ENCODE data around the gene MNAT1. TPM values are rescaled to one million over a fixed set of nuclear protein-coding genes. Genes with fewer than 3 reads are reported as not detected.
"Not testable (repeated sequence)": the region's sequence is repeated elsewhere in the genome, so short reads cannot be mapped to it uniquely, and the experiment has no call there.

MNAT1 gene
- total RNA-seq, 1 donor from 2014 or later, result 37.6 TPM

DNA sequence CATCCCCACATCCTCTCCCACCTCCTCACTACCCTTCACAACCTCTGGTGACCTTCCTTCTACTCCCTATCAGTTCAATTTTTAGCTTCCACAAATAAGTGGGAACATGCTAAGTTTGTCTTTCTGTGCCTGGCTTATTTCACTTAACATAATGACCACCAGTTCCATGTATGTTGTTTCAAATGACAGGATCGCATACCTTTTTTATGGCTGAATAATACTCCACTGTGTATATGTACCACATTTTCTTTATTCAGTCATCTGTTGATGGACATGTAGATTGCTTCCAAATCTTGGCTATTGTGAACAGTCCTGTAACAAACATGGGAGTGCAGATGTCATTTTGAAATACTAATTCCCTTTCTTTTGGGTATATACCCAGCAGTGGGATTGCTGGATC lies 147.7 kb downstream of the MNAT1 start:
- DNase-seq (ENCODE audit: low spot score), result no peak

DNA sequence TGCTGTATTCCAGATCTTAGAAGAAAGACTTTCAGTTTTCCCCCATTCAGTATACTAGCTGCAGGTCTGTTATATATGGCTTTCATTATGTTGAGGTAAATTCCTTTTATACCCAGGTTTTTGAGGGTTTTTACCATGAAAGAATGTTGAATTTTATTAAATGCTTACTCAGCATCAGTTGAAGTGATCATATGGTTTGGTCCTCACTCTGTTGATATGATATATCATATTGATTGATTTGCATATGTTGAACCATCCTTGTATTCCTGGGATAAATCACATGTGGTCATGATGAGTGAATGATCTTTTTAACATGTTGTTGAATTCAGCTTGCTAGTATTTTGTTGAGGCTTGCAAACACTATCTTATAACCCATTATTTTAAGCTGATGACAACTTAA lies 149.6 kb downstream of the MNAT1 start:
- DNase-seq (ENCODE audit: low spot score), result no peak

DNA sequence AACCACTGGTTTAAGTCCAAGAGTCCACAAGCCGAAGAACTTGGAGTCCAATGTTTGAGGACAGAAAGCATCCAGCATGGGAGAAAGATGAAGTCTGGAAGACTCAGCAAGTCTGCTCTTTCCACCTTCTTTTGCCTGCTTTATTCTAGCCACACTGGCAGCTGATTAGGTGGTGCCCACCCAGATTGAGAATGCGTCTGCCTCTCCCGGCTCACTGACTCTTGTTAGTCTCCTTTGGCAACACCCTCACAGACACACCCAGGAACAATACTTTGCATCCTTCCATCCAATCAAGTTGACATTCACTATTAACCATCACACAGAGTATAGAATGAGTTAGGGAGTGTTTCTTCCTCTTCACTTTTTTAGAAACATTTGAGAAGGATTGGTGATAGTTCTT lies 156.1 kb downstream of the MNAT1 start:
- not testable (repeated sequence) for DNase-seq (ENCODE audit: low spot score)

DNA sequence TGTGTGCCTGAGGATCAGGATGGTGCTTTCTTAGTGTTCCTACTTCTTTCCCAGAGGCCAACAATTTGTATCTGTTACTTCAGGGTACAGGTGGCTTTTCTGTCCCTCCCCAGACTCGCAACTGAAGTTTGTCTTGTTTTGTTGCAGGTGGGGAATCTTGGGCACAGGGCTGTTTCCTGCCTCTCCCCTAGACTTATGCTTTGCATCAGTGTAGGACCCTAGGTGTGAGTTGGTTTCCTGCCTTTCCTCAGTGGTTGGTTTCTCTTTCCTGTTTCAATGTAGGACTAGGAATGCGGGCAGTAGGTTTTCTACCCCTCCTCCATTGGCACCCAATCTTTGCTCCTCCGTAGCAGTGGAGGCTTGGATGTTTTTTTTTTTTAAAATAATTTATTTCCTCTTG lies 159.3 kb downstream of the MNAT1 start:
- DNase-seq (ENCODE audit: low spot score), result no peak

DNA sequence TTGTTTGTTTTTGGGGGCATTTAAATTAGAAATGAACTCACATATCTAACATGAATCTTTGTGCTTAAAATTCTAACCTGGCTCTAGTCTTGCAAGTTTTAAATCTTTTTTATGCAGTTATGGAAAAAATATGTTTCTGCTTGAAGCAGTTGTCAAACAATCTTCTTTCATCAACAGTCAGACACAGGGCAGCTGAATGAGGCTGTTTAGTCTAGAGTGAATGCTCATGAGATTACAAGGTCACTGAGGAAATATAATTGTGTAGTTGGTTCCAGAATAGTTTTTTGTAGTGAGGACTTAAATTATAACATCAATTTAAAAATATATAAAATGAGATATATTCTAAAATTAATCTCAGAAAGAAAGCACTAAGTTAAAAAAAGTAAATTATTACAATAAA lies 169.8 kb downstream of the MNAT1 start:
- DNase-seq (ENCODE audit: low spot score), result no peak

DNA sequence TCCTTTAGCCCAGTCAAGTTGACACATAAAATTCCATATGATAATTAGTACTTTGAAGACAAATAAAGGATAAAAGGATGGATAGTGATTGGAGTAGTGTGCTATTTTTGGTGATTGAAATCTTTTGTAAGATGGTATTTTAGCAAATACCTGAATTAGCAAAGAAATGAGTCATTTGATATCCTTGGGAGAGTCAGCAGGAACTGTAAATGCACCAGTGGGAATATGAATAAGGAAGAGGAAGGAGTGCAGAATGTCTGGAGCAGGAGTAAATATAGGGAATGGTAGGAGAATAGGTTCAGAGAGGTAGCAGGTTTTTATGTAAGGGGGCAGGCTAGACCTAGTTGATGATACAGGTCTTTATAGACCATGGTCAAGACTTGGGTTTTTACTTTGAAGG lies 171.4 kb downstream of the MNAT1 start:
- no peak for DNase-seq (ENCODE audit: low spot score)

DNA sequence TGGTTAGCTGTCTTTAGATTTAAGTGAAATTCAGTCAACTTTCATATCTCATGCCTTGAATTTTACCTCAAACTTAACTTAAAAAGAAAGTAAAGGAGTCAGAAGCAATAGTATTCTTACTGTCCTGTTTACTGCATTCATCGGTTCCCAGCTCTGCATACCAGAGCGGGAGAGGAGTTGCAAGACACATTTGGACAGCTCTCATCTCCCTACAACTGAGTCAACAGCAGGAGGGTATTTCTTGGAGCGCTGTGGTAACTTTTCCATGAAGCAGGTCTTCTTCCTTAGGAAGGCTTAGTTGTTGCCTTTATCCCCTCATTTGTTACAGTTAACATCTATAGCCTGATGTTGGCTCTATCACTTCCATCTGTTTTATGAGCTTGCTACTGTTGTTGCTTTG lies 181.2 kb downstream of the MNAT1 start:
- no peak for DNase-seq (ENCODE audit: low spot score)

DNA sequence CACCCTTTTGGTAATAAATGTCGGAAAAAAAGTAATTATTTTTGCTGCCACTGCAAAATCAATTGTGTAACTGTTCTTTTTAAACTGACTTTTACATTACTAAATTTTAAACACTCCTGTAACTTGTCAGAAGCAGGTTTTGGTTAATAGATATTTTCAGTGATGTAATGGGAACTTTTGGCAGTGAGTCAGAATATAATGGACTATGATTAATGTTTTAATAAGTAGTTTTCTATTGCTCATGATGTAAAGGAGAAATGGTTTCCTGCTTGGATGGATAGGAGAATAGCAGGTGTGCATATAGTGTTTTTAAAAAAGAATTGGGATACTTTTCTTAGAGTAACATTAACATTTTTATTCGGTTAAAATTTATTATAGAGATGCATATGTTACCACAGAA lies 187.5 kb downstream of the MNAT1 start:
- DNase-seq (ENCODE audit: low spot score), result no peak

DNA sequence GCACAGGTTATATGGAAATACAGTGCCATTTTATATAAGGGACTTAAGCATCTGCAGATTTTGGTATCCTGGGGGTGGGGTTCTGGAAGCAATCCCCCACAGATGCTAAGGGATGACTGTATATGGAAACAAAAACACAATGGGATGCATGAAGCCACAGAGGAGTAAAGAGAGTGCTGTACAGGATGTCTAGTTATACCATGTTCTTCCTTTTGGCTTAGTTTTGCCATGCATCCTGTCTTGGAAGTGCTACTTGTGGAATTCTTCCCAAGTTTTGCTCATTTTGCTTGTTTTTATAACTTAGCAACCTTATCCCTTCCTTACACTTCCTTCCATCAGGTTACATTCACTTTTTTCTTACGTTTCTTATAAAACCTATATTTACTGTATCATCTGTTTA lies 190.7 kb downstream of the MNAT1 start:
- DNase-seq (ENCODE audit: low spot score), result no peak

DNA sequence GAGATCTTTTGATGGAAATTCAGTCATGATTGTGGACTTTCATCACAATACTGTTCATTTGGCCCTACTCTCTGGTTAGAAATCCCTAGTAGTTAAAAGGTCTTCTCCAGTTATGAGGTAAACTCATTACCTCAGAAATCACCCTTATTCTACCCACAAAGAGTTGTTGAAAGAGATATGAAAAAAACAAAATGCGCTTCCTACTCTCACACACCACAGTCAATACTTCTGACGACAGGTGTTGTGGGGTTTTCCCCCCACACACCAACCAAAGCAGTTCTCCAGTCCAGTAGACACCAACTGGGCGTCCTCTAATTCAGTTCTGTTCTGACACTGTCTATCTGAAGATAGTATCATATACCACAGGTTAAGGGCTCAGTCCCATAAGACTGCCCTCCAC lies 191.4 kb downstream of the MNAT1 start:
- no peak for DNase-seq (ENCODE audit: low spot score)

DNA sequence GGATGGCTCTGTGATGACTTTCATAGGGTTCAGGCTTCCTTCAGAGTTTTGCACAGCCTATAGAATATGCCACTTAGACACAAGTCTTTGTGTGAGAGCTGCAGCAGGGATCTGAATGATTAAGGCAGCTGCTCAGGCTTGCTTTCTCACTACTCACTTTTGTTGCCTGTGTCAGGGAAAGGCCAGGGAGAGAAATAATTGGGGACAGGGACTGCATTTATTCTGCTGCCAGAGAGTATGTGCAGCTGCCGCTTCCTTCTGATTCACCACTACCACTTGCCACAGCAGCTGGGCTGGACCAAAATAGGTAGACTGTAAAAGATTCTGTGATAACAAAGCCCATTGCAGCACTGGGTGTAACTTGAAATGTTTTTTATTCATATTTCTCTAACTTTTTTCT lies 196.7 kb downstream of the MNAT1 start:
- DNase-seq (ENCODE audit: low spot score), result no peak

DNA sequence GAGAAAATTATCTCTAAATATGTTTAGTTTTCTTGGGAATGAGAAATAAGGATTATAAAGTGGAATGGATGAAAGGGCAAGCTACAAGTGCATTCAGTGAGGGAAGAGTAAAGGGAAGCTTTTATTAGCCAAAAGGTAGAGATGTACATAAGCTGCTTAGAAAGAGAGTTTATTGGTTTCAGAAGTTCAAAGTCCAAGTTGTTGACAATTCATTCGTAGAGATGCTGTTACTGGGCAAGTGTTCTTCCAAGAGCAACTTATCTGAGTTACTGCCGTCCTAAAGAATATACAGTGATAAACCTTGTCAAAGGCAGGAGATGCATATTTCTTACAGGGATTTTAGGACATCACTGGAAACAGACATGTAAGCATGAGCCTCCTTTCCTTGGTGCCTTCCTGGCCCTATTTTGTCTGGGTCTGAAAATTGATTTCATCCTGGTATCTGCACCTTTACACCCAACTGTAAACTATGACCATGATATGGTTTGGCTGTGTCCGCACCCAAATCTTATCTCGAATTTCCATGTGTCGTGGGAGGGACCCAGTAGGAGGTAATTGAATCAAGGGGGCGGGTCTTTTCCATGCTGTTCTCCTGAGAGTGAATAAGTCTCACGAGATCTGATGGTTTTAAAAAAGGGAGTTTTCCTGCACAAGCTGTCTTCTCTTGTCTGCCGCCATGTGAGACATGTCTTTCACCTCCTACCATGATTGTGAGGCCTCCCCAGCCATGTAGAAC lies 199.5 kb downstream of the MNAT1 start:
- no peak for DNase-seq (ENCODE audit: low spot score)

DNA sequence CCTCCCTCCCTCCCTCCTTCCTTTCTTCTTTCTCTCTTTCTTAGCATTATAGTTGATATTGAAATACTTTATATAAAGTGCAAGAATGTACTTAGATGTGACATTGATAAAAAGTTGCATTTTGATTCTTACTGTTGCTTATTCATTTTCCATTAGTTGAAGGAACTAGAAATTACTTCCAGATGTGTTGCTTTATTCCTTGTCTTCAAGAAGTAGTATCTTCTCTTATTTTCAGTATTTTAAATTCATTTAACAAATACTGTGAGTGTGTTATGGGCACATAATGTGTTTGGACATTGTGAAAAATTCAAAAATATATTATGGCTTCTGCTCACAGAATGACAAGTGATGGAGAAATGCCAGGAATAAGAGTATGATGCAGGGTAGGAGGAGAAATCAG lies 200.8 kb downstream of the MNAT1 start:
- DNase-seq (ENCODE audit: low spot score), result no peak

DNA sequence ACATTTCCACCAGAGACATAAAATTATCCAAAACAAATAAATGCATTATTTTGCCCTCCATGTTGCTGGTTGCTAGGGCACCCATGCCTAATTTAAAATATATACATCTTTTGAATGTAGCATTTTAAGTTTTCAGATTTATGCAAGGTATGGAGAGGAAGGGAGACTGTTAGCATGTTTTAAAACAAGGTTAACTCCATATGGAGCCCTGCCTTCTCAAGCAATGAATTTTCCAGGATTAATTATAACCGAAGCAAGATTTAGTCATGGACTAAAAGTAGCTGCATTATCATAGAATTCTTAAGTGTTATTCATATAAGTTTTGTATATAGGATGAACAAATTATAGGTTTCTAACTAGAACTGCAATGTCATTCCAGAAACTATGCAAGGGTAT lies 209.1 kb downstream of the MNAT1 start:
- no peak for DNase-seq (ENCODE audit: low spot score)

DNA sequence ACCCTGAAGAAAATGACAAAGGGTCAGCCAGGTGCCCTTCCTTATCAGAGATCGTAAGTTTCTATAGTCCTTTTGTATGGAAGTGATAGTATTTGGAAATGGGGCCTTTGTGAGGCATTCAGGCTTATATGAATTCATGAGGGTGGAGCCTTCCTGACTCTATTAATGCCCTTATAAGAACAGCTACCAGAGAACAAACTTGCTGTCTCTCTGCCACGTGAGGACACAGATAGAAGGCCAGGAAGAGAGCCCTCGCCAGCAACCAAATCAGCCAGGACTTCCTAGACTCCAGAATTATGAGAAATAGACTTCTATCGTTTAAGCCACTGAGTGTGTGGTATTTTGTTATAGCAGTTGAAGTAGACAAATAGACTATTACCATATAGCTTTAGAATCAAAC lies 209.6 kb downstream of the MNAT1 start:
- peak; percentile 2 for DNase-seq (ENCODE audit: low spot score)

DNA sequence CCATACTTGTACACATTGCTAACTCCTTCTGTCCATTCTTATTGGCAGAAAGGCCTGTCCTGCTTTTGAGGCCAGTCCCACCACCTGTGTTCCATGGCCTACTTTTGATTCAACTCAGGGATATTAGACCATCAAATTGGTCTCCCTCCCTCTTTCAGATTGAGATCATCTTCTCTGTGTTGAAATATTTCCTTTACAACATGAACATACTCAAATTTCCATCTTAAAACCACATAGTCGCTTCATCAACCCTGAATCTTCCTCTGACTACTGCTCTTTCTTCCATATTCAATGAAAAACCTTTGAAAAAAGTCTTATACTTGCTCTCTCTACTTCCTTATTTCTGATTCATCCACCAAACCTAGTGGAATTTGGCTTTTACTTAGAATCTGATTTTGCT lies 211.4 kb downstream of the MNAT1 start:
- no peak for DNase-seq (ENCODE audit: low spot score)

DNA sequence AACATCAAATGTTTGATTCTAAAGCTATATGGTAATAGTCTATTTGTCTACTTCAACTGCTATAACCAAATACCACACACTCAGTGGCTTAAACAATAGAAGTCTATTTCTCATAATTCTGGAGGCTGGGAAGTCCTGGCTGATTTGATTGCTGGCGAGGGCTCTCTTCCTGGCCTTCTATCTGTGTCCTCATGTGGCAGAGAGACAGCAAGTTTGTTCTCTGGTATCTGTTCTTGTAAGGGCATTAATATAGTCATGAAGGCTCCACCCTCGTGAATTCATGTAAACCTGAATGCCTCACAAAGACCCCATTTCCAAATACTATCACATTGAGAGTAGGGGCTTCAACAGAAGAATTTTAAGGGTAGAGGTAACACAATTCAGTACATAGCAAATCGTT lies 212.2 kb downstream of the MNAT1 start:
- DNase-seq (ENCODE audit: low spot score), result no peak

DNA sequence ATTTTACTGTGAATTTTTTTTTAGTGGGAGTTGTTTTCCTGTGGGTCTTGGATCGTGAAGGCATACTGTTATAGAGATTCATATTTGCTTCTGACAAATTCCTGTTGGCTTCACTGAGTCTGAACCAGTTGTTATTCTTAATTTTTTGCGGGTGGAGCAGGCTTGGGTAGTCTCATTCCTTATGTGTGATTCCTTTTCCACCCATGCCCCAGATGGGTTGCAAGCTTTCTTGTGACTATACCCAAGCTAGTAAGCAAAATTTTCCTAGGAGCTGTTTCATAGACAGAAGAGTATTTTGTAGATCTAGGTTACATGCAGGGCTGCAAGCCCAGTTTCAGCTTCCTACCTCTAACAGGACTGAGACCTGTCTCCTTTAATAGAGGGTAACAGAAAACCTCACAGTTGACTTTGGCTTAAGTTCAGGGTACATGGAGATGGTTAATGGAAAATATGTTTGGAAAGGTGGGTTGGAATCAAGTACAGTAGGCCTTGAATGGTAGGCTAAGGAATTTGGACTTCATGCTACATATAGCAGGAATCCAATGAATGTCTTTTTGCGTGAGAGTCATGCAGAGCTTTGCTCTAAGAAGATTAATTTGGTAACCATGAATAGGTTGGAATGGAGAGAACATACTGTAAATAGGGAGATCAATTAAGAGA lies 217.3 kb downstream of the MNAT1 start:
- no peak for DNase-seq (ENCODE audit: low spot score)

DNA sequence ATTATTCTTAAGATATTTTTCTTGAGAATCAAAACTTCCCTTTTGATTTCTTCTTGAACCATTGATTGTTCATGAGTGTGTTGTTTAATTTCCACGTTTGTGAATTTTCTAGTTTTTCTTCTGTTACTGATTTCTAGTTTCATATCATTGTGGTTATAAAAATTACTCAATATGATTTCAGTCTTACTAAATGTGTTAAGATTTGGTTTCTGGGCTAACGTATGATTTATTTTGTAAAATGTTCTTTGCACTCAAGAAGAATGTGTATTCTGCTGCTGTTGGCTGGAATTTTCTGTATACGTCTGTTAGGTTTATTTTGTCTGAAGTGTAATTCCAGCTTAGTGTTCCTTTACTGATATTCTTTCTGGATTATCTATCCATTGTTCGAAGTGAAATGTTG lies 221.6 kb downstream of the MNAT1 start:
- DNase-seq (ENCODE audit: low spot score), result no peak

DNA sequence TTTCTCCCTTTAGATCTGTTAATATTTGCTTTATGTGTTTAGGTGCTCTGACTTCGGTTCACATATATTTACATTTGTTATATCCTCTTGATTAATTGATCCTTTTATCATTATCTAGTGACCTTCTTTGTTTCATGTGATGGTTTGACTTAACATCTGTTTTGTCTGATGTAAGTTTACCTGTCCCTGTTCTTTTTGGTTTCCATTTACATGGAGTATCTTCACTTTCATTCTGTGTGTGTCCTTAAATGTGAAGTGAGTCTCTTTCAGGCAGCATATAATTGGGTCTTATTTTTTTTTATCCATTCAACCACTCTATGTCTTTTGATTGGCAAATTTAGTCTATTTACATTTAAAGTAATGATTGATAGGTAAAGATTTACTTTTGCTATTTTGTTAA lies 222.1 kb downstream of the MNAT1 start:
- DNase-seq (ENCODE audit: low spot score), result no peak

DNA sequence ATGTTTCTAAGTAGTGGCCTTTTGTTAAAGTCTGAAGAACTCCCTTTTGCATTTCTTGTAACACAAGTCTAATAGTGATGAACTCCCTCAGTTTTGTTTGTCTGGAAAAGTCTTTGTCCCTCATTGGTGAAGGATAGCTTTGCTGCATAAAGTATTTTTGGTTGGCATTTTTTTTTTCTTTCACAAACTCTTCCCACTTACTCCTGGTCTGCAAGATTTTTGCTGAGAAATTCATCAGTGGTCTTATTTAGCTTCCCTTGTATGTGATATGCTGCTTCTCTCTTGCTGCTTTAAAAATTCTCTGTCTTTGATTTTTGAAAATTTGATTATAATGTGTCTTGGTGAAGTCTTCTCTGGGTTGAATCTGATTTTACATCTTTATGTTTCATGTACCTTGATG lies 223.6 kb downstream of the MNAT1 start:
- no peak for DNase-seq (ENCODE audit: low spot score)

DNA sequence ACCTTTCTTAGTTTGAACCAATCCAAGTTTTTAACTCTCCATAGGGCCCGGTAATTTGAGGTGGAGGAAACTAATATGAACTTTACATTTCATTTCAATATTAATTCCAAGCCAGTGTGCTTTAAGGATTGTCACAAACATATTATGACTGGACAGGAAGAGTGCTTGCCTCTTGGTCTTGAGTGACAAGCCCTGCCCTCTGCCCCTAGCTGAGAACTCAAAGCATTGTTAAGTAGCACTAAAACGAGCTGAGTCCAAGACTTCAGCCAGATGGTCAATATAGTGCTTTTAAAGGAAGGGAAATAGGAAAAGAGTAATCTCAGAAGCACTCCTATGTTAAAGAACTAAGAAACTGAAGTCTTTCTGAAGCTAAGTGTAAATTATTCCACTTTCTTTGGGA lies 229.2 kb downstream of the MNAT1 start:
- no peak for DNase-seq (ENCODE audit: low spot score)

DNA sequence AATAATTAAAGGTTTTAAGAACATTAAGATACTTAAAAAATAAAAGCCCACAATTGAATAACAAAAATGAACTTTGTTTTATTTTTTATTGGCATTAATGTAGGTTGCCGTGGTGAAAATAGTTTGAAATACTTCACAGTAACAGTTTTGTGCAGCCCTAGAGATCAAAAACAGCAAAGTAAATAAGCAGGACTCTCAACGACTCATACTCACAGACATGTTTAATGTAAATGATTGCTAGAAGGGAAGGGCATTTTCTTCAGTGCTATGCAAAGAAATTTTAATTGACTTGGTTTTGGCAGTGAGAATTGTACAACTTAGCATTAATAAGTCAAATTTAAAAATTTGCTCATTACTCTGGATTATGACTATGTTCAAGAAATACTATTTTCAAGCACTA lies 230.3 kb downstream of the MNAT1 start:
- no peak for DNase-seq (ENCODE audit: low spot score)

DNA sequence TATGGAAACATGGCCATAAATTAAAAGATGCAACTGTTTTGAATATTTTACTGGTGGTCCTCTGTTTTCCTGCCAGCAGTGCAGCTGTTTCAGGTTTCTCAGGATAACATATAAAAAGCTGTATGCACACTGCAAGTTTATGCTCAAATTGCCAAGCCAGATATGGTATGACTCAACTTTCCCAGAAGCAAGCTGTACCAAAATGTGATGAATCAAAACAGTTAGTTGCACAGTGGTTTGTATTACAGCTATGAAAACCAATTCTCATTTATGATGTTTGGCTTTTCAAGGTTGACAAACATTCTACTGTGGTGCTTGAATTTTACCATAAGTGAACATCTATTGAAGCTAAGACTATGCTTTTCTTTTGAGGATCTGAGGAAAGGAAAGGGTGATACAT lies 230.8 kb downstream of the MNAT1 start:
- peak; percentile 58 for DNase-seq (ENCODE audit: low spot score)
